HG03196 (cell line): ENCODE measurements around the gene RAD51B.

Experiments used
- ATAC-seq: cut with Tn5 transposase; IDR thresholded peaks from one replicate; pipeline ENCODE4 v1.9.1; 2021; ENCODE audit not compliant: unreplicated experiment

Gene RAD51B

DNA sequence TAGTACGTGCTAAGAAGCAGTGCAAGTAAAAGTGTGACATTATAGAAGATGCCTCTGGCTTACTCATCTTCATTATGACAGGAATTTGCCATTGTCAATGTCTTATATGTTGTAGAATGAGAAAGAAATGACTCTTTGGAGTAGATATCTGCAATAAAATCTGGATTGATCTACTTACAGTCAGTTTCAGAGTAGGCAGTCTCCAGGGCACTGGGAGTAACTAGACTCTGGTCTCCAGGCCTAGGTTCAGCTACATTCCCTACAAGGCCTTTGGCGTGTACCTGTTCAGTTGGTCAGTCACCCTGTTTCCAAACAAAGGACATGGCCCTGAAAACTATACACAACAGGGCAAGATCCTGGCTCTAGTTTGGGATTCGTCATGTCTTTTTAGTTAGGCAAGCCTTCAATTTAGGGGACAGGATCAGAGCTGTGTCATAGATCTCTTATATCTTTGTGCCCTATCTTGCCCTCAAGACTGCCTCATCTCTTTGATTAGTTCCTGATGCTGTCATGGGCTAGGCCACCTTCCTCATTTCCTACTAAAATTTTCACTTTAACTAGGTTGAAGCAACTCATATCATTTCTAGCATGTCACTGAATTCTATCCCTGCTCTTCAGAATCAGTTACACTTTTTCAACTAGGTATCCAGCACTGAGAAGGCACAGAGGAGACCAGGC is 410.0 kb downstream of the RAD51B start:
- no peak for ATAC-seq

GRCh38 chr14:68230202-68230949 is 410.8 kb downstream of the RAD51B start:
- ATAC-seq = no peak

- no peak for ATAC-seq
Measured at GRCh38 chr14:68230950-68231717, 411.6 kb downstream of the RAD51B start.

- ATAC-seq = no peak
Measured at GRCh38 chr14:68231898-68232297, 412.3 kb downstream of the RAD51B start.

- ATAC-seq = peak; percentile 76
Measured at GRCh38 chr14:68232300-68233055, 412.9 kb downstream of the RAD51B start.

- ATAC-seq = no peak
Measured at GRCh38 chr14:68233101-68233784, 413.7 kb downstream of the RAD51B start.

DNA sequence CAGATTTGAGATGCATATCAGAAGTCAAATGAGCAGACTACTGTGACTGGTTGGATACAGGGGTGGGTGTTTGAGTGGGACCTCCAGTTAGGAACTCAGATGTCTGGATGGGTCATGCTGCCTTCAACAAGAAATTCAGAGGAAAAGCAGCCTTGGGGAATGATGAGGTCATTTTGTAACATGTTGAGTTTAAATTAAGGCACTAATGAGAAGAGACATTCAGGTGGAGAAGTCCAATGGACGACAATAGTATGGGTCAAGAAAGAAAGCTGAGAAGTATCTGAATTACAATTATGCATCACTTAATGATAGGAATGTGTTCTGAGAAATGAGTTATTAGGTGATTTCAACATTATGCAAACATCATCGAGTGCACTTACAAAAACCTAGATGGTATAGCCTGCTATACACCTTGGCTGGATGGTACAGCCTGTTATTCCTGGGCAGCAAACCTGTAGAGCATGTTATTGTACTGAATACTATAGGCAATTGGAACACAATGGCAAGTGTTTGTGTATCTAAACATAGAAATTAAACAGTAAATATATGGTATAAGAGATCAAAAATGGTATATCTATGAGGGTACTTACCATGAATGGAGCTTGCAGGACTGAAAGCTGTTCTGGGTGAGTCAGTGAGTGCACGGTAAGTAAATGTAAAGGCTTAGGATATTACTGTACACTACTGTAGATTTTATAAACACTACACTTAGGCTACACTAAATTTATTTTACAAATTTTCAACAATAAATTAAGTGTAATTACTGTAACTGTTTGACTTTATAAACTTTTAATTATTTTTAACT is 414.7 kb downstream of the RAD51B start:
- ATAC-seq = no peak

DNA sequence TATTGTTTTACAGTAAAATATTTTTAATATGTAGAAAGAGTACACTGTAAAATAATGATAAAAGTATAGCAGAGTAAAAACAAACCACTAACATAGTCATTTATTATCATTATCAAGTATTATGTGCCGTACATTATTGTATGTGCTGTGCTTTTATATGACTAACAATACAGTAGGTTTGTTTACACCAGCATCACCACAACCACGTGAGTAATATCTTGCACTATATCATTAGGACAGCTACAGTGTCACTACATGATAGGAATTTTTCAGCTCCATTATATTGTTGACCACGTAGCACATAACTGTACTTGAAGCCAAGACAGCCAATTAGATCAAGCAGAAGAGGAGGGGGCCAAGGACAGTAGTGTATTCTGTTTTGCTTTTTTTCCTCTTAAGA is 415.4 kb downstream of the RAD51B start:
- ATAC-seq = no peak

- no peak for ATAC-seq
Measured at GRCh38 chr14:68236582-68237458, 417.2 kb downstream of the RAD51B start.

DNA sequence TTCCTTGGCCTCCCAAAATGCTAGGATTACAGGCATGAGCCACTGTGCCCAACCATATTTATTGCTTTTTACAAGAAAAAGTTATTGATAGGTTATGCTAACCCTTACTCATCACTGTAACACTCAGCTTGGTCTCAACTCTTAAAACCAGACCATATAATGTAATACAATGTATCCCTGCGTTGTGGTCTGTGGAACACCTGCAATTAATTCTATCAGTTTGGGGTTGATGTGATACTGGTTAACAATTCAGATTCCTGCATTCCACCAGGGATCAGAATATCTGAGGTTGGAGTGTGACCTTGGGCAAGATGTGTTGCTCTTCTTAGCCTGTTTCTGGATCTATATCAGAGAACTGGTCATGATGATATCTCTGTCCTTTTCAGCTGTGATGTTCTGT is 419.0 kb downstream of the RAD51B start:
- ATAC-seq = no peak

- no peak for ATAC-seq
Measured at GRCh38 chr14:68238976-68239375, 419.4 kb downstream of the RAD51B start.

- ATAC-seq = no peak
Measured at GRCh38 chr14:68239988-68240771, 420.6 kb downstream of the RAD51B start.

DNA sequence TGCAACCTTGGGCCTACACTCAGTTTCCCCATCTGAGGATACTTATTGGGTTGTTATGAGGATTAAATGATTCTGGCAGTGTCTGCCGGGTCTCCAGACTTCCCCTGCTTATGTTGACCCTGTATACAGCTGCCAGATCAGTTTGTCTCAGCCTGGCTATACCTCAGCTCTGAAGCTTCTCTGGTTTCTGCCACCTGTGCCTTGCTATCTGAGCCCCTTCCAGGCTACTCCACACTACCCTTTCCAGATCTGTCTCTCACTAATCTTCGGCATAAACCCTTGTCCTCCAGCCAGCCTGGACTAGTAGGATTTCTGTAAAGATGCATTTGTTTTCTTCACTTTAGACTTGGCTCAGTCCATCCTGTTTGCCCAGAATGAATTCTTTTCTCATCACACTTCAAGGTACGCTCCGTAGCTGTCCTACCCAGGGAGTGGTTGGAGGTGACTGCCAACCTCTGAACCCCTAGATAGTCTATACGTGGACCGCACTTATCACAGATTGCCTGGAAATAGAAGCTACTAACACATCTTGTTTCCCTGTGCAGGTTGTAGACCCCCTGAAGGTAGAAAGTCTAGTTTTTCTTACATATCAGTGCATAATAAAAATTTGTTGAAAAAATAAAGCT is 422.4 kb downstream of the RAD51B start:
- ATAC-seq = no peak

DNA sequence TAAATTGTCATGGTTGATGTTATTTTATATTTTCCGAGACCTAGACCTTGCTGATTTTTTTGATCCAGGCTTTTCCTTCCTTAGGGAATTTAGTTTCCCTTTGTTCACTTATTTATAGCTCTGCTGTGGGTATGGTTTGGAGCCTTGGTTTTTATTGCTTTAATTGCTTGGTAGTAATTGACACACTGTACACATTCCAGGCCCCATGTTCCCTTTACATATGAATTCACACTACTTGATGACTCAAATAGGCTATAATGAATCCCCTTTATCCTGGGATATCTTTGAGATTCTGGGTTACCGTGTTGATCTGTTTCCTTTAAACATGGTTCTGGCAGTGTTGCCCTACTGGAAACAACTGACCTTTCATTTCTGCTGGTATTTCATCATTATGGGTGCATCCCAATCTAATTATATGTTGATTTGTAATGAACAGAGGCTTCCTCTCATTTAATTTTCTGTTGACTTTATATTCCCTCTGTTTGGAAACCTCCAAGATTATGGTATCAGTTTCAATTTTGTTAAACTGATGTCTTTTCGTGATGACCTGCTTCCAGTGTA is 424.0 kb downstream of the RAD51B start:
- ATAC-seq = no peak

DNA sequence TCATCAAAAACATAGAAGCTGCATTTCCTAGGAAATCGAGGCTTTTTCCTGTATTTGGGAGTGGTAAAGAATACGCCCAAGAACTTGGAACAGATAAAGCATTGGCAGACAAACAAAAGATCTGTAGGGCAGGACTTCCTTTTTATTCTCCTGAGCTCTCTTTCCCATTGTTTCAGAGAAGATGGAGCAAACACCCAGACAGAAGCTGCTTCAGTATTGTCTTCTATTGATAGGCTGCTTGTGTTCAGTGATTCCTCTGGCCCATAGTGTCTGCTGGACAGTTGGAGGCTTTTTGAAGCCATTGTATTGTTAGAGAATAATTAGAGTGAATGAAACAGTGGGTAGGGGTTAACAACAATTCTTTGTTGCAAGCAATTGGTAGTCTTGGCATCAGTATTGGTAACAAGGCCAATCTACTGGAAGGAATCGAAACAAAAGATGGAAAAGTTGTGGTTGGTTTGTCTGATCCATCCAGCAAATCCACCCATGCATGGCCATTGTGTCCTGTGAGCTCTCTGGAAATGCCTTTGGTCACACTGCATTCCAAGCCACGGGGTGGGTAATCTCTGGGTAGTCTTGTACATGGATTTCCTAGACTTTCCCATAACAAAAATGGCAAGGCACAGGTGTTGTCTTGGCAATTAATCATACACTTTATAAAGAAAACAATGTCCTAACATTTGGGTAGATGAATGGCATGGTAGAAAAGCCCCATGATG is 424.8 kb downstream of the RAD51B start:
- no peak for ATAC-seq
